Parathyroid adenoma (tissue), 2 donors: ENCODE measurements around the gene CHST9.
"Not testable (repeated sequence)": the region's sequence is repeated elsewhere in the genome, so short reads cannot be mapped to it uniquely, and the experiment has no call there.

Experiments used
- H2AFZ ChIP-seq: fragments of 300-600 bp; sonication (generic); one replicate; pipeline ENCODE4 v1.7.0; 2017; ENCODE audit warnings: antibody characterized with exemption, mild to moderate bottlenecking
- H3K27ac ChIP-seq: fragments of 300-600 bp; sonication (generic); one replicate; pipeline ENCODE4 v1.7.0; 2017
- H3K27me3 ChIP-seq: fragments of 300-600 bp; sonication (generic); one replicate; pipeline ENCODE4 v1.7.0; 2017; ENCODE audit warnings: low read length; ENCODE audit not compliant: control insufficient read depth, insufficient read depth
- H3K36me3 ChIP-seq: fragments of 300-600 bp; sonication (generic); one replicate; pipeline ENCODE4 v1.7.0; 2017; ENCODE audit warnings: low read length; ENCODE audit not compliant: control insufficient read depth, insufficient read depth
- H3K4me1 ChIP-seq: fragments of 300-600 bp; sonication (generic); one replicate; pipeline ENCODE4 v1.7.0; 2017; ENCODE audit warnings: control low read depth
- H3K4me2 ChIP-seq: fragments of 300-600 bp; sonication (generic); one replicate; pipeline ENCODE4 v1.7.0; 2017; ENCODE audit warnings: low read length
- H3K4me3 ChIP-seq: fragments of 300-600 bp; sonication (generic); one replicate; pipeline ENCODE4 v1.7.0; 2017; ENCODE audit warnings: low read depth, low read length
- H3K79me2 ChIP-seq: fragments of 300-600 bp; sonication (generic); one replicate; pipeline ENCODE4 v1.7.0; 2017; ENCODE audit warnings: control low read depth
- H3K9ac ChIP-seq: fragments of 300-600 bp; sonication (generic); one replicate; pipeline ENCODE4 v1.7.0; 2017; ENCODE audit warnings: mild to moderate bottlenecking
- H3K9me3 ChIP-seq: fragments of 300-600 bp; sonication (generic); one replicate; pipeline ENCODE4 v1.7.0; 2017; ENCODE audit warnings: low read length; ENCODE audit not compliant: control insufficient read depth
- TF ChIP-seq, protein P1 (sequence below): fragments of 300-600 bp; sonication (generic); IDR thresholded peaks from one replicate; pipeline ENCODE4 v1.7.0; 2017; ENCODE audit warnings: antibody characterized with exemption, mild to moderate bottlenecking
- donor health status: primary hyperparathyroidism.

Gene CHST9

GRCh38 chr18:26976206-26976605 is 208.9 kb downstream of the CHST9 start:
- Histone ChIP-seq H3K4me2 (no peak overlapping the region), H3K27ac (no peak overlapping the region), H3K4me3 (no peak overlapping the region), H3K79me2 (no peaks in the 10 kb centered on the region), H3K27me3 (no peaks in the 10 kb centered on the region), H3K4me1 (no peaks in the 10 kb centered on the region), H2AFZ (no peak overlapping the region), H3K9me3 (no peaks in the 10 kb centered on the region), H3K36me3 (no peaks in the 10 kb centered on the region), H3K9ac (no peak overlapping the region)
- TF ChIP-seq, protein P1, sequence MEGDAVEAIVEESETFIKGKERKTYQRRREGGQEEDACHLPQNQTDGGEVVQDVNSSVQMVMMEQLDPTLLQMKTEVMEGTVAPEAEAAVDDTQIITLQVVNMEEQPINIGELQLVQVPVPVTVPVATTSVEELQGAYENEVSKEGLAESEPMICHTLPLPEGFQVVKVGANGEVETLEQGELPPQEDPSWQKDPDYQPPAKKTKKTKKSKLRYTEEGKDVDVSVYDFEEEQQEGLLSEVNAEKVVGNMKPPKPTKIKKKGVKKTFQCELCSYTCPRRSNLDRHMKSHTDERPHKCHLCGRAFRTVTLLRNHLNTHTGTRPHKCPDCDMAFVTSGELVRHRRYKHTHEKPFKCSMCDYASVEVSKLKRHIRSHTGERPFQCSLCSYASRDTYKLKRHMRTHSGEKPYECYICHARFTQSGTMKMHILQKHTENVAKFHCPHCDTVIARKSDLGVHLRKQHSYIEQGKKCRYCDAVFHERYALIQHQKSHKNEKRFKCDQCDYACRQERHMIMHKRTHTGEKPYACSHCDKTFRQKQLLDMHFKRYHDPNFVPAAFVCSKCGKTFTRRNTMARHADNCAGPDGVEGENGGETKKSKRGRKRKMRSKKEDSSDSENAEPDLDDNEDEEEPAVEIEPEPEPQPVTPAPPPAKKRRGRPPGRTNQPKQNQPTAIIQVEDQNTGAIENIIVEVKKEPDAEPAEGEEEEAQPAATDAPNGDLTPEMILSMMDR, result no peak

GRCh38 chr18:26972549-26972948 is 212.6 kb downstream of the CHST9 start:
- H3K9ac ChIP-seq, H3K79me2 ChIP-seq, H3K4me1 ChIP-seq, H3K36me3 ChIP-seq, H3K4me2 ChIP-seq, H2AFZ ChIP-seq, H3K4me3 ChIP-seq, H3K27ac ChIP-seq, H3K27me3 ChIP-seq, H3K9me3 ChIP-seq: not testable (repeated sequence)

- Histone ChIP-seq H3K27ac (no peak overlapping the region), H3K4me3 (no peak overlapping the region), H3K9me3 (no peaks in the 10 kb centered on the region), H3K4me2 (no peak overlapping the region), H3K36me3 (no peaks in the 10 kb centered on the region), H3K4me1 (no peaks in the 10 kb centered on the region), H3K79me2 (no peaks in the 10 kb centered on the region), H3K9ac (no peak overlapping the region), H2AFZ (no peak overlapping the region), H3K27me3 (no peaks in the 10 kb centered on the region)
- TF ChIP-seq, protein P1, result no peak
These were observed 213.7 kb downstream of the CHST9 start for GRCh38 chr18:26971409-26971808.

GRCh38 chr18:26970637-26971036 is 214.5 kb downstream of the CHST9 start:
- H3K27me3 ChIP-seq, result no peaks in the 10 kb centered on the region
- no peak overlapping the region for H3K9ac ChIP-seq
- no peaks in the 10 kb centered on the region for H3K36me3 ChIP-seq
- H2AFZ ChIP-seq, result no peak overlapping the region
- no peaks in the 10 kb centered on the region for H3K79me2 ChIP-seq
- no peaks in the 10 kb centered on the region for H3K9me3 ChIP-seq
- TF ChIP-seq, protein P1, result no peak
- H3K4me2 ChIP-seq, result no peak overlapping the region
- H3K4me3 ChIP-seq, result no peak overlapping the region
- H3K27ac ChIP-seq, result no peak overlapping the region
- no peaks in the 10 kb centered on the region for H3K4me1 ChIP-seq

DNA sequence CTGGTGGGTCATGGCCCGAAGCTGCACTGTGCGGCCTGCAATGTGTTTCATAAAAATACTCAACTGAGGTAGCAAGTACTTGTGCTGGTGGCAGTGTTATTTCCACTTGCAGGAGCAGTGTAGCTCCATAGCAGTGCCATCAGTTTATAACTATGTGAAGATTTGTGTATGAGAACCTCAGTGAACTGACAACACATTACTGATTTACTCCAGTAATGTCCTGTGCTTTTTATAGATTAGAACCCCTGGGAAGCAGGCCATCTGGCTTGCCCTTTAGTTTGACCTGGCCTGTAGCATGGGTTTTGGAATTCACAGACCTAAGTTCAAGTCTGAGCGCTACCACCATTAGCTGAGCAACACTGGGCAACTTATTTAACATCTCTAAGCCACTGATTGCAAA is 219.9 kb downstream of the CHST9 start:
- no peak overlapping the region for H3K27ac ChIP-seq
- no peaks in the 10 kb centered on the region for H3K79me2 ChIP-seq
- H3K27me3 ChIP-seq, result no peaks in the 10 kb centered on the region
- no peaks in the 10 kb centered on the region for H3K36me3 ChIP-seq
- no peak overlapping the region for H2AFZ ChIP-seq
- H3K9me3 ChIP-seq, result no peaks in the 10 kb centered on the region
- no peak overlapping the region for H3K4me3 ChIP-seq
- TF ChIP-seq, protein P1, result no peak
- H3K4me1 ChIP-seq, result no peaks in the 10 kb centered on the region
- H3K4me2 ChIP-seq, result no peak overlapping the region
- no peak overlapping the region for H3K9ac ChIP-seq
